IPS-20b (cell line): ENCODE data around the gene SERPINB1.
A peak's percentile ranks its signal among the peaks of the same experiment; 100 is the strongest.

Experiments
- H3K27ac ChIP-seq: one replicate; pipeline ENCODE4 v1.5.1; 2013; ENCODE audit warnings: low read length
- H3K27me3 ChIP-seq: 2 replicates; pipeline ENCODE4 v1.6.1; 2013; ENCODE audit warnings: mild to moderate bottlenecking, low read length, inconsistent platforms; ENCODE audit not compliant: insufficient read depth
- H3K36me3 ChIP-seq: 2 replicates; pipeline ENCODE4 v1.6.1; 2013; ENCODE audit warnings: low read depth, mild to moderate bottlenecking, inconsistent platforms, low read length, moderate library complexity; ENCODE audit not compliant: insufficient read depth
- H3K4me1 ChIP-seq: 2 replicates; pipeline ENCODE4 v1.6.1; 2013; ENCODE audit warnings: mild to moderate bottlenecking, control low read depth, inconsistent platforms, low read length, moderate library complexity; ENCODE audit not compliant: insufficient read depth
- H3K4me3 ChIP-seq: 2 replicates; pipeline ENCODE4 v1.5.1; 2013; ENCODE audit warnings: mild to moderate bottlenecking, low read length, inconsistent platforms
- H3K9ac ChIP-seq: 2 replicates; pipeline ENCODE4 v1.6.1; 2013; ENCODE audit warnings: low read depth, mild to moderate bottlenecking, inconsistent platforms, low read length, moderate library complexity
- H3K9me3 ChIP-seq: 2 replicates; pipeline ENCODE4 v1.6.1; 2013; ENCODE audit warnings: mild to moderate bottlenecking, low read depth, low read length, inconsistent platforms; ENCODE audit not compliant: insufficient read depth

The SERPINB1 gene

GRCh38 chr6:2839982-2840748, 1.5 kb downstream of the SERPINB1 start:
- Histone ChIP-seq H3K9me3 (no peaks in the 10 kb centered on the region), H3K27me3 (no peaks in the 10 kb centered on the region), H3K4me1 (peaks cover 14% of the 10 kb centered on the region), H3K36me3 (peaks cover 4% of the 10 kb centered on the region), H3K9ac (peak overlapping the region; percentile 72; the same call in 1 of the 2 replicates), H3K4me3 (peak overlapping the region; percentile 67; the same call in 1 of the 2 replicates), H3K27ac (no peak overlapping the region)

- Histone ChIP-seq H3K36me3 (peaks cover 4% of the 10 kb centered on the region), H3K4me3 (no peak overlapping the region), H3K9me3 (no peaks in the 10 kb centered on the region), H3K27me3 (no peaks in the 10 kb centered on the region), H3K9ac (no peak overlapping the region), H3K27ac (no peak overlapping the region), H3K4me1 (peaks cover 14% of the 10 kb centered on the region)
Measured at GRCh38 chr6:2839195-2839981, 2.3 kb downstream of the SERPINB1 start.

GRCh38 chr6:2838251-2838650, 3.4 kb downstream of the SERPINB1 start:
- no peak overlapping the region for H3K9ac ChIP-seq
- H3K27ac ChIP-seq, result no peak overlapping the region
- peaks cover 4% of the 10 kb centered on the region for H3K36me3 ChIP-seq
- no peaks in the 10 kb centered on the region for H3K9me3 ChIP-seq
- peaks cover 14% of the 10 kb centered on the region for H3K4me1 ChIP-seq
- no peak overlapping the region for H3K4me3 ChIP-seq
- no peaks in the 10 kb centered on the region for H3K27me3 ChIP-seq

GRCh38 chr6:2834262-2834661, 7.4 kb downstream of the SERPINB1 start:
- no peak overlapping the region for H3K9ac ChIP-seq
- no peaks in the 10 kb centered on the region for H3K27me3 ChIP-seq
- peaks cover 4% of the 10 kb centered on the region for H3K36me3 ChIP-seq
- H3K27ac ChIP-seq, result no peak overlapping the region
- no peaks in the 10 kb centered on the region for H3K9me3 ChIP-seq
- no peak overlapping the region for H3K4me3 ChIP-seq
- no peaks in the 10 kb centered on the region for H3K4me1 ChIP-seq

- no peak overlapping the region for H3K27ac ChIP-seq
- peaks cover 4% of the 10 kb centered on the region for H3K36me3 ChIP-seq
- no peaks in the 10 kb centered on the region for H3K4me1 ChIP-seq
- H3K9ac ChIP-seq, result no peak overlapping the region
- H3K4me3 ChIP-seq, result no peak overlapping the region
- H3K27me3 ChIP-seq, result no peaks in the 10 kb centered on the region
- H3K9me3 ChIP-seq, result no peaks in the 10 kb centered on the region
Measured at GRCh38 chr6:2831392-2831791, 10.3 kb downstream of the SERPINB1 start.

GRCh38 chr6:2830183-2830582, 11.5 kb downstream of the SERPINB1 start:
- Histone ChIP-seq H3K4me3 (no peak overlapping the region), H3K4me1 (no peaks in the 10 kb centered on the region), H3K36me3 (no peaks in the 10 kb centered on the region), H3K27me3 (no peaks in the 10 kb centered on the region), H3K27ac (no peak overlapping the region), H3K9ac (no peak overlapping the region), H3K9me3 (no peaks in the 10 kb centered on the region)

- Histone ChIP-seq H3K27ac (no peak overlapping the region), H3K9ac (no peak overlapping the region), H3K4me3 (no peak overlapping the region), H3K9me3 (no peaks in the 10 kb centered on the region), H3K27me3 (no peaks in the 10 kb centered on the region), H3K36me3 (no peaks in the 10 kb centered on the region), H3K4me1 (no peaks in the 10 kb centered on the region)
Measured at GRCh38 chr6:2829253-2829652, 12.4 kb downstream of the SERPINB1 start.

- Histone ChIP-seq H3K4me3 (no peak overlapping the region), H3K27ac (no peak overlapping the region), H3K9ac (no peak overlapping the region), H3K4me1 (no peaks in the 10 kb centered on the region), H3K9me3 (no peaks in the 10 kb centered on the region), H3K27me3 (no peaks in the 10 kb centered on the region), H3K36me3 (no peaks in the 10 kb centered on the region)
Measured at GRCh38 chr6:2828629-2829028, 13.0 kb downstream of the SERPINB1 start.

GRCh38 chr6:2827142-2827541, 14.5 kb downstream of the SERPINB1 start:
- no peak overlapping the region for H3K27ac ChIP-seq
- H3K36me3 ChIP-seq, result no peaks in the 10 kb centered on the region
- H3K9ac ChIP-seq, result no peak overlapping the region
- H3K4me1 ChIP-seq, result no peaks in the 10 kb centered on the region
- H3K4me3 ChIP-seq, result no peak overlapping the region
- H3K27me3 ChIP-seq, result no peaks in the 10 kb centered on the region
- H3K9me3 ChIP-seq, result no peaks in the 10 kb centered on the region

- H3K4me3 ChIP-seq, result no peak overlapping the region
- no peaks in the 10 kb centered on the region for H3K4me1 ChIP-seq
- no peak overlapping the region for H3K9ac ChIP-seq
- no peak overlapping the region for H3K27ac ChIP-seq
- H3K27me3 ChIP-seq, result no peaks in the 10 kb centered on the region
- no peaks in the 10 kb centered on the region for H3K36me3 ChIP-seq
- H3K9me3 ChIP-seq, result no peaks in the 10 kb centered on the region
Measured at GRCh38 chr6:2826131-2826530, 15.5 kb downstream of the SERPINB1 start.

- no peaks in the 10 kb centered on the region for H3K36me3 ChIP-seq
- H3K27me3 ChIP-seq, result no peaks in the 10 kb centered on the region
- no peak overlapping the region for H3K4me3 ChIP-seq
- no peak overlapping the region for H3K9ac ChIP-seq
- H3K27ac ChIP-seq, result no peak overlapping the region
- H3K9me3 ChIP-seq, result no peaks in the 10 kb centered on the region
- H3K4me1 ChIP-seq, result peaks cover 1% of the 10 kb centered on the region; the same call in 1 of the 2 replicates
Measured at GRCh38 chr6:2823104-2823850, 18.4 kb downstream of the SERPINB1 start.
